Skin of body (tissue), 2 donors: ENCODE measurements around the gene PCYT1B. TPM values are rescaled to one million over a fixed set of nuclear protein-coding genes. Genes with fewer than 3 reads are reported as not detected.
A peak's percentile ranks its signal among the peaks of the same experiment; 100 is the strongest.
"Not testable (repeated sequence)": the region's sequence is repeated elsewhere in the genome, so short reads cannot be mapped to it uniquely, and the experiment has no call there.

Experiments
- DNase-seq: peaks from one replicate; lab custom pipeline; 2025; lab: John Stamatoyannopoulos, UW
- total RNA-seq: library from RNA; depleted of rRNA; stranded (reverse); fragments of >200 nt; gene quantifications from one replicate; pipeline ENCODE4 v1.2.3, GENCODE V29; 2014

Gene PCYT1B
- total RNA-seq, result 0.49 TPM

DNA sequence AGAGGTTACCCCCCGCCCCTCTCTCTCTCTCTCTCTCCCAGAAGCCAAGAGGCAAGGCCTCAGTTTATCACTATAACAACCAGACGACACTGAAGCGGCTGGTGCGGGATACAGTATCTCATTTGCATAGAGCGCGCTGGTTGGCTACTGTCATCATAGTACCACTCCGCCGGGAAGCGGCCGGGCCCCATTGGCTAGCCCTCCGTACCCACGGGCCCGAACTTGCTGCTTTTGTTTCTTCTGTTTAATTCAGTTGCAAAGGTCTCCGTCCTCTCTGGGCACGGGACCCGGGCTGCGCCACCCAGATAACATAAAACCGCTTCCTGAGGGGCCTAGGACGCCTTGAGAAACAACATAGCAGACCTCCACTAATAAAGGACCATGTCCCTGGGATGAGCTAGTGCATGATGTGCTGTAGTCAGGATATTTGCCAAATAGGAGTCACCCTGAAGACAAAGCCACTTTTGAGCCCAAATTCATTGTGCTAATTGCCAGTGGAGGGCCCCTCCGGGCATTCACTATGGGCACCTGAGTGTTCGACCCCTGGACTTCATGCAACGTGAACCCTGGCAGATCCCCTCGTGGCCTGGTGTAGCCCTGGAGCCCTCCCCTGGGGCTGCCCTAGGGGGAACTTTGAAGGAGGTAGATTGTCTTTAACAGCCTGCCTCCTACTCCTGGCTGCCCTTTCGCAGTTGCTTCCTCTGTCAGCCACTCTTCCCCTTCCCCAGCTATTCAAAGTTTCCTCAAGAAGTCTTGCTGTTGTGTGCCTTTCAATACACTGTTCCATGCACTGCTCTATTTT lies at the start of gene PCYT1B:
Gene PCYT1B (minus strand): TSS at position 91 of the 802 bp plus-strand sequence. CDS start 242 bp downstream, outside the sequence.
- peak; percentile 71 for DNase-seq

- DNase-seq, result no peak
Measured at GRCh38 chrX:24696294-24696693, 49.1 kb upstream of the PCYT1B start.

DNA sequence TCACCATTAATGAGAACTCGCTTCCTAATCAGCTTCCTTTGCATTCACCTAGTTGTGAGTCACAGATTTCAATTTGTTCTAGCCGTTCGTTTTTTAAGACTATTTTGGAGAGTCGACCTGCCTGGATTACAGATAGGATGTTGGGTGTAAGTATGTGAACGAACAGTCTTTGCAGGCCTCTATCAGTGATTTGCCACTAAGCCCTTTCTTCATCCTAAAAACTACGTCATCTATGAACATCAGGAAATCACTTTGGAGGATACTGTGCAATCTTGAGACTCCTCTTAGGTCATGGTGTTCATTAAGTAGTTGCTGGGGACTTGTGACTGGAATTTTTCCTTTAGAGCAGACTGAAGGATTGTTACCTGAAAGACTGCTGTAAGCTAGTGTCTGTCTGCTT lies 47.7 kb upstream of the PCYT1B start:
- no peak for DNase-seq

- DNase-seq, result peak; percentile 92
Measured at GRCh38 chrX:24693453-24694202, 46.5 kb upstream of the PCYT1B start, which contains the start of gene POLA1. Gene POLA1 (plus strand): TSS chrX:24693918. CDS start chrX:24693962, 44 bp downstream.

DNA sequence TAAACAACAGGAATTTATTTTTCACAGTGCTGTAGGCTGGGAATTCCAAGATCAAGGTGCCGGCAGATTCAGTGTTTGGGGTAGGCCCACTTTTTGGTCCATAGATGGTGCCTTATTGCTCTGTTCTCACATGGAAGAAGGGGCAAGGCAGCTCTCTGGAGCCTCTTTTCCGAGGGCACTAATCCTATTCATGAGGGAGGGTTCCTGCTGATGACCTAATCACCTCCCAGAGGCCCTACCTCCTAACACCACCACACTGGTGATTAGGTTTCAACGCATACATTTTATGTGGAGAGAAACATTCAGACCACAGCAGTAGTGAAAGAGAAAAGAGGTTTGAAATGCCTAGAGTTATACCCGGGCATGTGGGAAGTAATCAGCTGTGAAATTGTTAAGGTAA lies 45.2 kb upstream of the PCYT1B start:
- no peak for DNase-seq

DNA sequence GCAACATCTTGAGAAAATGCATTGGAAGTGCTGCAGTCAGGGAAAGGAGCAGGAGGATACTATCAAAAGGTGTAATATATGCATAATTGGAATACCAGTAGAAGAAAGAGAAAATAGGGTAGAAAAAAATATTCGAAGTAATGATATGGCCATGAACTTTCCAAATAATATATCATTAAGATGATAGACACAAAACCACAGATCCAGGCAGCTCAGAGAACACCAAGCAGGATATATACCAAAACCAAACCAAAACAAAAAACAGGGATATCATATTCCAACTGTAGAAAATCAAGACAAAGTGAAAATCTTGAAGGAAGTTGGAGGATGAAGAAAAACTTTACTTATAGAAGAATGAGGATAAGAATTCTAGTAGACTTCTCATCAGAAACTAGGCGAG lies 36.9 kb upstream of the PCYT1B start:
- no peak for DNase-seq

GRCh38 chrX:24682739-24683432 lies 35.7 kb upstream of the PCYT1B start:
- no peak for DNase-seq

DNA sequence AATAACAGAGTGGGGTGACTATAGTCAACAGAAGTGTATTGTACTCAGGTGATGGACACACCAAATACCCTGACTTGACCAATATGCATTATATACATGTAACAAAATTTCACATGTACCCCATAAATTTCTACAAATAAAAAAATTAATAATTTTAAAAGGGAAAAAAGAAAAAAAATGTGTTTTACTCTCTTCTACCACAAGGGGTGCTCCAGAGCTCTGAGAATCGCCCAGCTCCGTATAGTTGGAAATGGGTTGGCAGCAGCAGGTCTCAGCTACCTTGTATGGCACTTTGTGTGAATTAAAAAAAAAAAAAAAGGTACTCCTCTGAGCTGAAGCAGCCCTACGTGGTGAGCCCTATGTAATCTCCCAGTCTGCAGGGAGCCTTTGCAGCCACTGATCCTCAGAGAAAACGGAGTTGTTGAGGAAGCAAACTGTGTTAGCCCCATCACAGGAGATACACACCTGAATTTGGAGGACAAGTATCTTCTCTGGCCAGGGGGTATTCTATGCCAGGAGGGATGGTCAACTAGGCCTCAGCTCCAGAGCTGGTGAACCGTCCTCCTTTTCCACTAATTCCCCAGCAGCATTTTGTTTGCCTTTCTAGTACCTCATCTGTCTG lies 29.4 kb upstream of the PCYT1B start:
- DNase-seq, result no peak

DNA sequence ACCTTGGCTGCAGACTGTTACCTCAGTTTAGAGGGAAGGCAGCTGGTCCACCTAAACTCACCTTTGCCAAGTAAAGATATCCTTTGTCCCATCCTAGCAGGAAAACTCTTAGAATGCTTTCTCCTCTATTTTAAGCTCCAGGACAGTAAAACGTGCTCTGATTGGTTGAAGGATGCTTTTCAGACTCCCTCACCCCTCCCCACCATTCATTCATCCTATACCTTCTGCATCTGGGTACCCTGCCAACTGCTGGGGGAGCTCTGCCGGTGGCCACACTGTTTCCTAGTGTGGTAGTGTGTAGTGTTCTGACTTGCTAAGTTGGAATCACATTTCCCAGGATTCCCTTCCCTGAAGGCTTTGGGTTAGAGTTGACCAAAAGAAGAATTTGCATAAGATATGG lies 26.3 kb upstream of the PCYT1B start:
- no peak for DNase-seq

GRCh38 chrX:24672701-24673190 lies 25.6 kb upstream of the PCYT1B start:
- DNase-seq, result no peak

GRCh38 chrX:24668111-24668510 lies 21.0 kb upstream of the PCYT1B start:
- DNase-seq, result no peak

DNA sequence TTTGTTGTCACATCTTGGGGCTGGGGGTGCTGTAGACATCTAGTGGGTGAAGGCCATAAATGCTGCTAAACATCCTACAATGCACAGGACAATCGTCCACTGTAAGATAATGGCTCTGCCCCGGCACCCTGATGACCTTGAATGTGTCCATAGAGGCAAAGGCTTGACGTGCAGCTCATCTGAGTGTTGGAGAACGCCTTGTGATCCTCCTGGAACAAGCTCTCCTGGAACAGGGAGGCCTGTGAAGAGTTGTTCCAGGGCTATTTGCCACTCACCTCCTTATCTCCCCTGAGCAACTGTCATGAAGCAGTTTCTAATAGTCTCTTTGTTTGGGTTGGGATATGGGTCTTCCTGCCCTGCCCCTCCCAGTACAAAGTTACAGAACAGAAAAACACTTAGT lies 15.2 kb upstream of the PCYT1B start:
- DNase-seq, result no peak

DNA sequence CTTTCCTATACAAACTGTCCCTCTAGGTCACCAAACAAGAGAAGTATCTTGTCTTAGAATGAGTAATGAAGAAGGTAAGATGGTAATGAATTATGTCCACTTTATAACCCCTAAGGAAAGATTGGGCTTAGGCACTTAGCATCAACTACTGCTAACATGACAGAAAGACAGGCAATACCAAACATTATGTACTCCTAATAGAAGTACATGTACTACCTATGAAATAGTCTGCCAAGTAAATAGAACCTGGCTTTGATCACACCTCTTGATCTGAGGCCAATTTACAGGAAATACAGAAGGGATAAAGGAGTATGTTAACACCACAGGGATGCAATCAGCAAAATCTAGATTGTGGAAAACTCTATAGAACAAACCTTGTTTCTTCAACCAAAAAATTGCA lies 14.1 kb upstream of the PCYT1B start:
- no peak for DNase-seq

DNA sequence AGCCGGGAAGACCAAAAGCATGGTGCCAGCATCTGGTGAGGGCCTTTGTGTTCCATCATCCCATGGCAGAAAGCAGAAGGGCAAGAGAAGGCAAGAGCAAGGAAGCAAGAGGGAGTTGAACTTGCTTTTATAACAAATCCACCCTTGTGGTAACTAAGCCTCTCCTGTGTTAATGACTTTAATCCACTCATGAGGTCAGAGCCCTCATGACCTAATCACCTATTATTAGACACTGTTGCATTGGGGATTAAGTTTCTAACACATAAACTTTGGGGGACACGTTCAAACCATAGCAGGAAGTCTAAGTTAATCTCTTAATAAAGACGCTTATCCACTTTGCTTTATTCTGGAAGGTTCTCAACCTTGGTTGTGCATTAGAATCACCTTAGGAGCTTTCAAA lies 12.5 kb upstream of the PCYT1B start:
- no peak for DNase-seq

- no peak for DNase-seq
Measured at GRCh38 chrX:24659106-24659505, 12.0 kb upstream of the PCYT1B start.

- DNase-seq, result no peak
Measured at GRCh38 chrX:24658421-24658820, 11.3 kb upstream of the PCYT1B start.

- DNase-seq, result no peak
Measured at GRCh38 chrX:24657671-24658386, 10.7 kb upstream of the PCYT1B start.

- not testable (repeated sequence) for DNase-seq
Measured at GRCh38 chrX:24655679-24656078, 8.5 kb upstream of the PCYT1B start.

GRCh38 chrX:24651783-24652182 lies 4.6 kb upstream of the PCYT1B start:
- no peak for DNase-seq

DNA sequence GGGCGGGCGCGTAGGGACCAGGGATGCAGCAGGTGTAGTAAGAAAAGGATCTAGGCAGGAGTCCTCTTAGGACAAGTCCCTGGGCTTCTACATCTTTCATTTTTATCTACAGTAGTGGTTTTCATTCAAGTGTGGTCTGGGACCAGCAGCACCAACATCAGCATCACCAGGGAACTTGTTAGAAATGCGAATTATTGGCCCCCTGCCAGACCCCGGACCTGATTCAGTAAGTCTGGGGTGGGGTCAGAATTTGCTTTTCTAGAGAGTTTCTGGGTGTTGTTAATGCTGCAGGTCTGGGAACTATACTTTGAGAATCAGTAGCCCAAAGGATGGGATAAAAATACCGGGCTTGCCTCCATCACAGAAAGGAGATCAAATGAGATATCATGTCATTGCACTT lies 1.3 kb upstream of the PCYT1B start:
- no peak for DNase-seq

- peak; percentile 36 for DNase-seq
Measured at GRCh38 chrX:24646745-24647182, 383 bp downstream of the PCYT1B start.
